ENCODE data around the gene MYH10. TPM values are rescaled to one million over a fixed set of nuclear protein-coding genes. Genes with fewer than 3 reads are reported as not detected.

MYH10 gene
- total RNA-seq, 5 donors from 2014 or later (not counting 1 experiment from before 2014, with no cell fraction given), result 1.3 to 2.8 (median 2.1) TPM

- no peaks in the 10 kb centered on the region for H3K4me1 ChIP-seq (ENCODE audit: control insufficient read depth in 1 of 2, extremely low read depth in 1 of 2, insufficient read depth in 2 of 2, low read length in 2 of 2)
- Mint-ChIP-seq H3K4me3 (no peak overlapping the region), H3K4me1 (no peaks in the 10 kb centered on the region), H3K36me3 (no peaks in the 10 kb centered on the region), H3K27me3 (peaks cover 10 to 22% of the 10 kb centered on the region in 2 donors), H3K9me3 (no peaks in the 10 kb centered on the region), H3K27ac (no peak overlapping the region)
- H3K27me3 ChIP-seq (replicated peaks in 1 of 2; ENCODE audit: control insufficient read depth in 2 of 2, extremely low read depth in 1 of 2, insufficient read depth in 2 of 2, low read length in 1 of 2), result peaks cover 0 to 24% of the 10 kb centered on the region in 2 experiments
- no peaks in the 10 kb centered on the region for H3K9me3 ChIP-seq
- POLR2A ChIA-PET, result no interaction called here
- no peak overlapping the region for H3K27ac ChIP-seq (ENCODE audit: low read length)
- 94% methylated on average over 8 of the region's 11 CpGs for WGBS (ENCODE audit: insufficient coverage)
- CTCF ChIA-PET, result interaction anchor here in 1 of 2 donors (0.5 kb wide), 1 partner anchor 79 kb away, joined by 3 read pairs; no protein-coding TSS in a partner anchor
- no peak overlapping the region for H3K4me3 ChIP-seq (ENCODE audit: control insufficient read depth in 1 of 2, extremely low read depth in 1 of 2, low read length in 1 of 2)
- ATAC-seq (replicated peaks in 1 of 4) (no peak), DNase-seq (no peak)
- H3K36me3 ChIP-seq (ENCODE audit: control insufficient read depth in 2 of 2, extremely low read depth in 1 of 2, insufficient read depth in 1 of 2, low read length in 1 of 2), result no peaks in the 10 kb centered on the region
Measured at GRCh38 chr17:8643855-8644506, 13.5 kb upstream of the MYH10 start.

- Mint-ChIP-seq H3K4me3 (no peak overlapping the region), H3K36me3 (no peaks in the 10 kb centered on the region), H3K27ac (no peak overlapping the region), H3K9me3 (no peaks in the 10 kb centered on the region), H3K27me3 (peaks cover 0 to 20% of the 10 kb centered on the region in 2 donors), H3K4me1 (no peaks in the 10 kb centered on the region)
- no peak overlapping the region for H3K4me3 ChIP-seq (ENCODE audit: control insufficient read depth in 1 of 2, extremely low read depth in 1 of 2, low read length in 1 of 2)
- no peak overlapping the region for H3K27ac ChIP-seq (ENCODE audit: low read length)
- WGBS (ENCODE audit: insufficient coverage), result 60% methylated on average over 1 of the region's 1 CpG
- no peaks in the 10 kb centered on the region for H3K9me3 ChIP-seq
- H3K36me3 ChIP-seq (ENCODE audit: control insufficient read depth in 2 of 2, extremely low read depth in 1 of 2, insufficient read depth in 1 of 2, low read length in 1 of 2), result no peaks in the 10 kb centered on the region
- ATAC-seq (replicated peaks in 1 of 4), result no peak
- ChIA-PET CTCF (no interaction called here), POLR2A (no interaction called here)
- H3K4me1 ChIP-seq (ENCODE audit: control insufficient read depth in 1 of 2, extremely low read depth in 1 of 2, insufficient read depth in 2 of 2, low read length in 2 of 2), result no peaks in the 10 kb centered on the region
- no peak for DNase-seq
- H3K27me3 ChIP-seq (replicated peaks in 1 of 2; ENCODE audit: control insufficient read depth in 2 of 2, extremely low read depth in 1 of 2, insufficient read depth in 2 of 2, low read length in 1 of 2), result peaks cover 2 to 19% of the 10 kb centered on the region in 2 experiments
Measured at GRCh38 chr17:8639709-8640108, 9.2 kb upstream of the MYH10 start.

GRCh38 chr17:8632061-8632460 lies 1.5 kb upstream of the MYH10 start:
- CTCF ChIA-PET, result interaction anchor here in 1 of 2 donors (0.6 kb wide), 1 partner anchor 85 kb away, joined by 3 read pairs; no protein-coding TSS in a partner anchor
- POLR2A ChIA-PET, result no interaction called here
- Mint-ChIP-seq H3K4me1 (peaks cover 7 to 20% (median 20%) of the 10 kb centered on the region in 3 donors), H3K9me3 (no peaks in the 10 kb centered on the region), H3K36me3 (no peaks in the 10 kb centered on the region), H3K27me3 (peaks cover 21 to 65% of the 10 kb centered on the region in 2 donors), H3K27ac (no peak overlapping the region), H3K4me3 (peak overlapping the region in 2 of 3 donors; percentile 8 to 9)
- Histone ChIP-seq H3K9me3 (no peaks in the 10 kb centered on the region), H3K27ac (ENCODE audit: low read length) (no peak overlapping the region), H3K4me1 (ENCODE audit: control insufficient read depth in 1 of 2, extremely low read depth in 1 of 2, insufficient read depth in 2 of 2, low read length in 2 of 2) (peaks cover 2 to 19% of the 10 kb centered on the region in 2 experiments), H3K36me3 (ENCODE audit: control insufficient read depth in 2 of 2, extremely low read depth in 1 of 2, insufficient read depth in 1 of 2, low read length in 1 of 2) (no peaks in the 10 kb centered on the region), H3K27me3 (replicated peaks in 1 of 2; ENCODE audit: control insufficient read depth in 2 of 2, extremely low read depth in 1 of 2, insufficient read depth in 2 of 2, low read length in 1 of 2) (peaks cover 3 to 39% of the 10 kb centered on the region in 2 experiments), H3K4me3 (ENCODE audit: control insufficient read depth in 1 of 2, extremely low read depth in 1 of 2, low read length in 1 of 2) (no peak overlapping the region)
- DNase-seq (no peak), ATAC-seq (replicated peaks in 1 of 4) (no peak)
- WGBS (ENCODE audit: insufficient coverage), result 33% methylated on average over 1 of the region's 3 CpGs

- ChIA-PET POLR2A (no interaction called here), CTCF (interaction anchor here in 1 of 2 donors (0.6 kb wide), 1 partner anchor 86 kb away, joined by 3 read pairs; no protein-coding TSS in a partner anchor)
- no peak overlapping the region for H3K27ac Mint-ChIP-seq
- H3K9me3 ChIP-seq, result no peaks in the 10 kb centered on the region
- 11% methylated on average over 8 of the region's 13 CpGs for WGBS (ENCODE audit: insufficient coverage)
- no peak for DNase-seq
- H3K4me1 Mint-ChIP-seq, result peaks cover 7 to 20% (median 20%) of the 10 kb centered on the region in 3 donors
- H3K27ac ChIP-seq (ENCODE audit: low read length), result no peak overlapping the region
- peaks cover 3 to 37% of the 10 kb centered on the region in 2 experiments for H3K27me3 ChIP-seq (replicated peaks in 1 of 2; ENCODE audit: control insufficient read depth in 2 of 2, extremely low read depth in 1 of 2, insufficient read depth in 2 of 2, low read length in 1 of 2)
- no peaks in the 10 kb centered on the region for H3K9me3 Mint-ChIP-seq
- peak overlapping the region; percentile 76 to 98 (median 94) for H3K4me3 Mint-ChIP-seq
- peaks cover 21 to 62% of the 10 kb centered on the region in 2 donors for H3K27me3 Mint-ChIP-seq
- peaks cover 2 to 19% of the 10 kb centered on the region in 2 experiments for H3K4me1 ChIP-seq (ENCODE audit: control insufficient read depth in 1 of 2, extremely low read depth in 1 of 2, insufficient read depth in 2 of 2, low read length in 2 of 2)
- no peak for ATAC-seq (replicated peaks in 1 of 4)
- no peaks in the 10 kb centered on the region for H3K36me3 ChIP-seq (ENCODE audit: control insufficient read depth in 2 of 2, extremely low read depth in 1 of 2, insufficient read depth in 1 of 2, low read length in 1 of 2)
- peak overlapping the region; percentile 71 to 88 for H3K4me3 ChIP-seq (ENCODE audit: control insufficient read depth in 1 of 2, extremely low read depth in 1 of 2, low read length in 1 of 2)
- no peaks in the 10 kb centered on the region for H3K36me3 Mint-ChIP-seq
Measured at GRCh38 chr17:8631554-8631877, 991 bp upstream of the MYH10 start.

GRCh38 chr17:8630802-8631553 lies 453 bp upstream of the MYH10 start:
- Mint-ChIP-seq H3K4me1 (peaks cover 7 to 20% (median 20%) of the 10 kb centered on the region in 3 donors), H3K9me3 (no peaks in the 10 kb centered on the region), H3K4me3 (peak overlapping the region; percentile 94 to 98 (median 94)), H3K36me3 (no peaks in the 10 kb centered on the region), H3K27ac (no peak overlapping the region), H3K27me3 (peaks cover 21 to 59% of the 10 kb centered on the region in 2 donors)
- Histone ChIP-seq H3K27ac (ENCODE audit: low read length) (no peak overlapping the region), H3K27me3 (replicated peaks in 1 of 2; ENCODE audit: control insufficient read depth in 2 of 2, extremely low read depth in 1 of 2, insufficient read depth in 2 of 2, low read length in 1 of 2) (peaks cover 2 to 37% of the 10 kb centered on the region in 2 experiments), H3K4me1 (ENCODE audit: control insufficient read depth in 1 of 2, extremely low read depth in 1 of 2, insufficient read depth in 2 of 2, low read length in 2 of 2) (peaks cover 2 to 19% of the 10 kb centered on the region in 2 experiments), H3K4me3 (ENCODE audit: control insufficient read depth in 1 of 2, extremely low read depth in 1 of 2, low read length in 1 of 2) (peak overlapping the region; percentile 71 to 88), H3K9me3 (no peaks in the 10 kb centered on the region), H3K36me3 (ENCODE audit: control insufficient read depth in 2 of 2, extremely low read depth in 1 of 2, insufficient read depth in 1 of 2, low read length in 1 of 2) (no peaks in the 10 kb centered on the region)
- DNase-seq (peak; percentile 66 to 91 (median 79)), ATAC-seq (replicated peaks in 1 of 4) (peak; percentile 94 to 97 (median 96))
- under 1% methylated on average over 85 of the region's 85 CpGs for WGBS (ENCODE audit: insufficient coverage)
- POLR2A ChIA-PET, result interaction anchor here in 1 of 2 donors (0.6 kb wide), 1 partner anchor 335 kb away, joined by 4 read pairs; no protein-coding TSS in a partner anchor
- CTCF ChIA-PET, result interaction anchor here in 1 of 2 donors (0.5 kb wide), 1 partner anchor 109 kb away, joined by 3 read pairs; no protein-coding TSS in a partner anchor
